ENCODE data around the gene LTF. TPM values are rescaled to one million over a fixed set of nuclear protein-coding genes. Genes with fewer than 3 reads are reported as not detected.

Gene LTF
- total RNA-seq, 4 donors from 2014 or later: 0.14 to 3.3 TPM; not detected in 2

GRCh38 chr3:46466871-46467403 is 2.2 kb upstream of the LTF start:
- Histone ChIP-seq H3K27me3 (peaks cover 30% of the 10 kb centered on the region), H3K27ac (no peak overlapping the region), H3K4me1 (peaks cover 0 to 2% (median 0%) of the 10 kb centered on the region in 4 donors), H3K36me3 (no peaks in the 10 kb centered on the region), H3K9me3 (no peaks in the 10 kb centered on the region), H3K4me3 (no peak overlapping the region)
- no peak for TF ChIP-seq POLR2A (IDR thresholded peaks at IDR 0.05)
- TF ChIP-seq POLR2AphosphoS5 (IDR thresholded peaks at IDR 0.05): no peak
- no peak for TF ChIP-seq CTCF (IDR thresholded peaks at IDR 0.05)
- TF ChIP-seq EP300 (IDR thresholded peaks at IDR 0.05; ENCODE audit: low read depth): no peak
- 70 to 84% methylated on average over 1 of the region's 1 CpG for WGBS, 2 donors (ENCODE audit: low coverage in 1 of 2)
- intact Hi-C loops (cut with DNase I; ENCODE audit: low total_unique reads): no loop called here
- in situ Hi-C loops (cut with MboI; ENCODE audit: low pct_ligation_motif_present in 1 of 4, low pct_unique_long_range_greater_than_20kb in 1 of 4, low sequenced_read_pairs in 3 of 4): no loop called here
- no peak for DNase-seq

GRCh38 chr3:46466273-46466672 is 1.6 kb upstream of the LTF start:
- H3K4me3 ChIP-seq: no peak overlapping the region
- H3K27ac ChIP-seq: no peak overlapping the region
- peaks cover 0 to 2% (median 0%) of the 10 kb centered on the region in 4 donors for H3K4me1 ChIP-seq
- DNase-seq: no peak
- intact Hi-C loops (cut with DNase I; ENCODE audit: low total_unique reads) (no loop called here), in situ Hi-C loops (cut with MboI; ENCODE audit: low pct_ligation_motif_present in 1 of 4, low pct_unique_long_range_greater_than_20kb in 1 of 4, low sequenced_read_pairs in 3 of 4) (no loop called here)
- no peaks in the 10 kb centered on the region for H3K36me3 ChIP-seq
- H3K27me3 ChIP-seq: peaks cover 30% of the 10 kb centered on the region
- H3K9me3 ChIP-seq: no peaks in the 10 kb centered on the region
- TF ChIP-seq POLR2A (IDR thresholded peaks at IDR 0.05) (no peak), POLR2AphosphoS5 (IDR thresholded peaks at IDR 0.05) (no peak), CTCF (IDR thresholded peaks at IDR 0.05) (no peak), EP300 (IDR thresholded peaks at IDR 0.05; ENCODE audit: low read depth) (no peak)

GRCh38 chr3:46465196-46465520 is 453 bp upstream of the LTF start:
- Histone ChIP-seq H3K9me3 (no peaks in the 10 kb centered on the region), H3K27me3 (peaks cover 30% of the 10 kb centered on the region), H3K4me3 (no peak overlapping the region), H3K4me1 (peaks cover 0 to 2% (median 0%) of the 10 kb centered on the region in 4 donors), H3K27ac (no peak overlapping the region), H3K36me3 (no peaks in the 10 kb centered on the region)
- no peak for TF ChIP-seq CTCF (IDR thresholded peaks at IDR 0.05)
- no peak for TF ChIP-seq EP300 (IDR thresholded peaks at IDR 0.05; ENCODE audit: low read depth)
- no peak for TF ChIP-seq POLR2A (IDR thresholded peaks at IDR 0.05)
- TF ChIP-seq POLR2AphosphoS5 (IDR thresholded peaks at IDR 0.05): no peak
- WGBS, 2 donors (ENCODE audit: low coverage in 1 of 2): 64% methylated on average over 2 of the region's 2 CpGs; no CpG with 5 or more reads in 1 of the 2 donors
- intact Hi-C loops (cut with DNase I; ENCODE audit: low total_unique reads): no loop called here
- in situ Hi-C loops (cut with MboI; ENCODE audit: low pct_ligation_motif_present in 1 of 4, low pct_unique_long_range_greater_than_20kb in 1 of 4, low sequenced_read_pairs in 3 of 4): no loop called here
- no peak for DNase-seq

GRCh38 chr3:46463868-46464241 is 850 bp downstream of the LTF start:
- in situ Hi-C loops (cut with MboI; ENCODE audit: low pct_ligation_motif_present in 1 of 4, low pct_unique_long_range_greater_than_20kb in 1 of 4, low sequenced_read_pairs in 3 of 4): no loop called here
- Histone ChIP-seq H3K36me3 (no peaks in the 10 kb centered on the region), H3K27ac (no peak overlapping the region), H3K4me1 (peaks cover 0 to 2% (median 0%) of the 10 kb centered on the region in 4 donors), H3K27me3 (peaks cover 30% of the 10 kb centered on the region), H3K9me3 (no peaks in the 10 kb centered on the region), H3K4me3 (no peak overlapping the region)
- TF ChIP-seq EP300 (IDR thresholded peaks at IDR 0.05; ENCODE audit: low read depth) (no peak), POLR2A (IDR thresholded peaks at IDR 0.05) (no peak), POLR2AphosphoS5 (IDR thresholded peaks at IDR 0.05) (no peak), CTCF (IDR thresholded peaks at IDR 0.05) (no peak)
- 66% methylated on average over 8 of the region's 8 CpGs; no CpG with 5 or more reads in 1 of the 2 donors for WGBS, 2 donors (ENCODE audit: low coverage in 1 of 2)
- intact Hi-C loops (cut with DNase I; ENCODE audit: low total_unique reads): no loop called here
- DNase-seq: no peak
